HK-2 (cell line): ENCODE data around the gene CCDC93.
"Not testable (repeated sequence)": the region's sequence is repeated elsewhere in the genome, so short reads cannot be mapped to it uniquely, and the experiment has no call there.

Experiments
- DNase-seq: peaks from one replicate; pipeline ENCODE4 v3.0.0-alpha.2; 2018; ENCODE audit not compliant: unreplicated experiment

CCDC93 gene

DNA sequence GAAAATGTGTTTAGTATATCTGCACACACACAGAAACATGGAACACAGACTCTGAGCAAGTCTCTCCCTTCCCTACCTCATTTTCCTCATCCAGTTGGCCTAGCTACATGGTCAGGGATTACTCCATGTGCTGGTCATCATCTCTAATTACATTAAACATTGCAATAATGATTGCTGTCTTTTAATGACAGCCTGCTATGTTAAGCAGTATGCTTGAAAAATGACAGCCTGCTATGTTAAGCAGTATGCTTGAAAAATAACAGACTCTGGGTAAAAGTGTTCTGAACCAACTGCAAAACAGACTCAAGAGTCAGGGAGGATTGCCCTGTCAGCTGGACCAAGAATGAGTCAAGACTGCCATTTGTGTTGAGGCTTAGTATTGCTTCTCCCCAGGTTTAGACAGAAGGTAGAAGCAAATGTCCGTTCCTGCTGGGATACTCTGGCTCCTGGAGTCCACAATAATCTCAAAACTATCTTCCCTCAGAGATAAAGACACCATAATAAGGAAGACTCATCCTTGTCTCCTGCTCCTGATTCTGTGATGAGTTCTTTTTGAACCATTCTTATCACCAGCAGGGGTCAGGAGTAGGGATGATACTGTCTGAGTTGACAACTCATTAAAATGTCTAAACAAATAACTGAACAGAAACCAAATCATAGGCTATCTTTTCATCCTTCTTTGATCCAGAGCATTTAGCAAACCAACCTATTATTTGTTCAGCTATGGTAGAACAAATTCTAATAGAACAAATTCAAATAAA is 57.7 kb downstream of the CCDC93 start:
- no peak for DNase-seq

DNA sequence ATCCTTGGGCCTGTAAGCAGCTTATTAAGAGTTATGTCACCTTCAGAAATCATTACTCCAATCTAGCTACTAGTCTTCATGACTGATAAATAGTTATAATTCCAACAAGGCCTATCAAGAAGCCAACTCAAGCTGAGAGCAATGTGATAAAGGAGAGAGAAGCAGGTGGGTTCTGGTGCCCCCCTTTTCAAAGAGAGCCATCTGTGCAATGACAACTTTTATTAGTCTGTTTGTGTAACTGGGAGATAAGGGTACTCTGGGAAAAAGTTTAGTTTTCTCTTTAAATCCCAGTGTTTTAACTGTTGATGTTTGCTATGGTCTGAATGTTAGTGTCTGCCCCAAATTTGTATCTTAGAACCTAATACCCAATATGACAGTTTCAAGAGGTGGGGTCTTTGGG is 60.6 kb downstream of the CCDC93 start:
- DNase-seq = no peak

DNA sequence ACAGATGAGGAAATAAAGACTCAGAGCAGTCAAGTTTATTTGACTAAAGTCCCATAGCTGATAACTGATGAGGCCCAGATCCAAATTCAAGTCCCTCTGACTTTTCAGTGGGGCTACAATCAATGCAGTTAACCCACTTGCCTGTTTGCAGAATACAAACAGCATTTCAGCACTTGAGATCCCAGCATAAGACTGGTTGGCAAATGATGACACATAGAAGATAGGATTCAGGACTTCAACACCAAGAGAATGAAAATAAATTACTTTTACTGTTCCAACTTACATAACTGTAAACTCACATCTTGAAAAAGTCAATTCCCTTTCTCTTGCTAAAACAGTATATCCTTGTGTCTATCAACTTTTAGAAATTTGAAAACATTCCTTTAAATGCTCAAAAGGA is 61.2 kb downstream of the CCDC93 start:
- DNase-seq = no peak

DNA sequence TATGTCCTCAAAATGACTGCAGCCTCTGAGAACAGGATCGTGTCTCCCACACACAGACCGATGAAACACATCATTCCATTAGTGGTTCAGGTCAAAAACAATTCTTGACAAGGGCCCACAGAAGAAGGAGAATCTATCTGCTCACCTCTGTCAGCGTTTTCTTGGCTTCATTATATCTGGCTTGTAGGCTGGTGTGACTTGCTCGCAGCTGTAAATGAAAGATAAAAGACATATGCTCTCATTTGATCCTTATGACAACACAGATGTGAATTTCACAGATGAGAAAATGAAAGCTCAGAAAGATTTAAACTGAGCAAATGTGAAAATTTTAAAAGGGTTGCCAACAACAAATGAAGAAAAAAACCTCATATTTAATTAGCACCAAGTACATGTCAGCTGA is 61.6 kb downstream of the CCDC93 start:
- no peak for DNase-seq

DNA sequence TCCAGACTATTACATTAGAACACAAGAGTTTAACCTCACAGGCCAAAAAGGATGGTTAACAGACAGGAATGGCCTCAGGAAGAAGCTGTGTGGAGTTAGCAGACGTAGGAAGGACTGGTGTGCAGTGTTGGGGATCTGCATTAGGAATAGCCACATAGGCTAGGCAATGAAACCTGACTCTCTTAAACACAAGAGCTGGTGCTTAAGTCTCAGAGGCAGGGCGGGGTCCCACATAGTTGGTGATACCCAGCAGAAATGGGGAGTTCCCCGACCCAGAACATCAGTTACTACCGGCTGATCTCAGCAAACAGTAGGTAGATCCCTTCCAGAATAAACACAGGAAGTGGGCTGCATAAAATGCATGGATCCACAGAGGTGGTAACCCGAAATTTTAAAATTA is 64.1 kb downstream of the CCDC93 start:
- DNase-seq = no peak

DNA sequence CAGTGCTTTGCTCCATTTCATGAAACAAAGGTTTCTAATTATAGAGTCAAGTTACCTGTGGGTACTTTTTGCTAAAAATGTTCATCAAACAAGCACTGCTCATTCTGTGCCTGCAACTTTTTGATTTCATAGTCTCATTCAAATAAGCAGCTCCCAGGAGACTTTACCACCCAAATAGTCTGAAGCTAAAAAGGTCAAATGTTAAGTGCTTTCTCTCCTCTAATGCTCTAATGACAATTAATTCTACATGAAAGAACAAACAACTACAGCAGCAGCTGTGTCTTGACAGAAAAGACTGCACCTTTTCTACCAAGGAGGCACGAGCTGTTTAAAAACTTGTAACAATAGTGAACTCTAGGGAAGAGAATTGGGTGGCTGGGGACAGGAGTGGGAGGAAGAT is 65.3 kb downstream of the CCDC93 start:
- no peak for DNase-seq

DNA sequence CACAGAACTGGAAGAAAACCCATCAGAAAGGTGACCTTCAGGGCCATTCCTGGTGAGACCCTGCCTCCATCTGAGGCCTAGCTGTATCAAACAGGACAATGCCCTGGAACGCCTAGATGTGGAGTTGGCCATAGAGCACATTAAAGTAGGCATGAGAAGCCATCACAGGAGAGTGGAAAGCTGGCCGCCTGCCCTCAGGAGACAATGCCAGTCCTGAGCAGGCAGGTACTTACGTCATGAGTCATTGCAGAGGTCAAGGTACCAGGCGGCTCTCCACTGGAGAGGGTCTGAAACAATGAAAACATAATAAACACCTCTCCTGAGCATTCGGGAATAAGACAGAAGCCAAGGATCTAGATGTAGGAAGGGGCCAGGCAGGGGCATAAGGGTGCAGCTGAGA is 68.6 kb downstream of the CCDC93 start:
- no peak for DNase-seq

- DNase-seq = no peak
These were observed 69.1 kb downstream of the CCDC93 start for GRCh38 chr2:117944816-117945215.

DNA sequence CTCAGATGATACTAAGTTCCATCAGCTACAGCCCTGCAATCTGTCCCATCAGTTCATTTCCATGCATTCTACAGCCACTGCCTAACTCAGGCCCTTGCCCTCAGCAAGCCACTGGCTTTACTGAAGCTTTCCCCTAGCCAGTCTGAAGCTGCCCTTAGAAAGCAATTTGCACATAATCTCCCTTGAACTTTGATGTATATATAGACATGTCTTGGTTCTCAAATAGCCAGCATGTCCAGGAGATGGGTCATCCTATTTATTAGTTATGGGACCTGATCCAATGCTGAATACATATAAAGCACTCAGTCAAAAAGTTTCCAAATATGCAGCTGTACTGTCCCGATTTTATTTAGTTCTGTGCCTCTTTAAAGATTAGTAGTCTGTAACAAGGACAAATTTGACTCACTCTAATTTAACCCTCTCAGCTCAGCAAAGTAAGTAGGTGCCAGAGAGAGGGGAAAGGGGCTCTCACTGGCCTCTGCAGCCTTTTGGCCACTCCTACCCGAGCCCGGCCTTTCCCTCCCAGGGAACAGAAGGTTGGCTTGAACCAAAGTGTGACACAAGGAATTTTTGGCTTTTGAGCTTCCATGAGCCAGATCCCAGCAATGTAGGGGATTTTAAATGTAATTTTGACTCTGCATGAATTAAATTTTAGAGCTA is 70.7 kb downstream of the CCDC93 start:
- DNase-seq = no peak

GRCh38 chr2:117942551-117942950 is 71.3 kb downstream of the CCDC93 start:
- no peak for DNase-seq

GRCh38 chr2:117941693-117942092 is 72.2 kb downstream of the CCDC93 start:
- DNase-seq = no peak

- no peak for DNase-seq
These were observed 73.4 kb downstream of the CCDC93 start for GRCh38 chr2:117940436-117940835.

- no peak for DNase-seq
These were observed 75.3 kb downstream of the CCDC93 start for GRCh38 chr2:117938611-117939010.

DNA sequence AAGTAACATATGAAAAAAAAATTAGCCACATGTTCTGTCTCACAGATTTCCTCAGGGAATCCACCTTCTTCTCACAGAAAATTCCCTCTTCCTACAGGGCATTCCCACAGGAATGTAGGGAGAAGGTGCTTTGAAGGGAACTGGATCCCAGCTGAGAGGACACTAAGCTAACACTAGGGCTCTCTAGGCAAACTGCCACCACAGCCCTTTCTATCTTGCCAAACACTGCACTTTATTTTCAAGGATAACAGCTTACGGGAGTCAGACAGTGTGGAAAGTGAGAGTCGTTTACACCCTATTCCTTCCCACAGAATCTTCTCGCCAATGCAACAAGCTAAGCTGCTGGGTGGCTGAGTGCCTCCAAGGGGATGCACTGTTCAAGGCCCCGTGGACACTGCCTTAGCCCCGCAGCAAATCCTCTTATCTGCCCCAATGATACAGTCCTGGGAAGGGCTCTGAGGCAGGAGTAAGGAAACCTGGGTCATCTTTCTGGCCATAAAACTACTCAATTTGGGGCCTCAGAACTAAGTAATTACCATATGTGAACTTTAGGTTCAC is 76.9 kb downstream of the CCDC93 start:
- DNase-seq = no peak

- DNase-seq = no peak
These were observed 77.9 kb downstream of the CCDC93 start for GRCh38 chr2:117935954-117936353.

- DNase-seq = no peak
These were observed 78.4 kb downstream of the CCDC93 start for GRCh38 chr2:117935456-117935855.

- DNase-seq = no peak
These were observed 80.0 kb downstream of the CCDC93 start for GRCh38 chr2:117933884-117934354.

- DNase-seq = no peak
These were observed 81.9 kb downstream of the CCDC93 start for GRCh38 chr2:117931978-117932377.

- DNase-seq = no peak
These were observed 82.6 kb downstream of the CCDC93 start for GRCh38 chr2:117931266-117931665.

DNA sequence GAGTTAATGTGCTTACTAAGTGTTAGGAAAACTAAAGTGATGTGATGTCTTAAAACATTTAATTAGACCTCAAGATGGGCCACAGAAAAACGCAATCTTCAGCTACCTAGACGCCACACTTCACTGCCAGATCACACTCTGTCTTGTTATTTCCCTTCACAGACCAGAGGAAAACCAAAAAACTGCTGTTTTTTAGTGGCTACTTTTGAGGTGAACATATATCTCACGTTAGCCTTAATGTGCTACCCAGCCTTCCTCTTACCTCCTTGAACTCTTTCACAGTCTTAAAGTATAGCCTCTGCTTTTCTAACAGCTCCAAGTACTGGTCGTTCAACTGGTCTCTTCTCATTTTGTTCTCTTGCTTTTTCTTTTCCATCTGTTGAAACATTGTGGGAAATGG is 83.1 kb downstream of the CCDC93 start:
- no peak for DNase-seq

GRCh38 chr2:117923471-117923870 is 90.4 kb downstream of the CCDC93 start:
- not testable (repeated sequence) for DNase-seq

GRCh38 chr2:117921520-117921919 is 92.3 kb downstream of the CCDC93 start:
- no peak for DNase-seq

- no peak for DNase-seq
These were observed 95.3 kb downstream of the CCDC93 start for GRCh38 chr2:117918608-117919007.
